ENCODE results near the gene BUD13. TPM values are rescaled to one million over a fixed set of nuclear protein-coding genes. Genes with fewer than 3 reads are reported as not detected.

Gene BUD13
- total RNA-seq, 1 experiment from 2014 or later = 22.9 TPM

DNA sequence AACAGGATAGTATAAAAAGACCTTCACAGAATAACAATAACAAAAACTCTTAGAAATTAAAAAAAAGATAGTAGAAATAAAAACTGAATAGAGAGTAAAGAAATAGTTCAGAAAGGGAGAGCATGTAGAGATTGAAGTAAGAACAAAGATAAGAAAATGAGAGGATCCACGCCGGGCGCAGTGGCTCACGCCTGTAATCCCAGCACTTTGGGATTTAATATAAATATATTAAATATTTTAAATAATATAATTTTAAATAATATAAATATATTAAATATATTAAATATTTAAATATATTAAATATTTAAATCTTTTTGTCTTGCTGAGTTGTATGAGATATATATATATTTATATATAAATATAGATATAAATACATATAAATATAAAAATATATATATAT lies 39.3 kb upstream of the BUD13 start:
- no peak overlapping the region for H3K4me3 ChIP-seq (replicated peaks in 1 of 2; ENCODE audit: low read depth in 1 of 2, low read length in 2 of 2)
- no peak for DNase-seq (ENCODE audit: low read depth, low spot score)
- no peaks in the 10 kb centered on the region for H3K79me2 ChIP-seq (ENCODE audit: insufficient read depth, low read length)
- TF ChIP-seq POLR2AphosphoS5 (IDR thresholded peaks at IDR 0.05; ENCODE audit: low read depth, low read length) = no peak
- no peak for TF ChIP-seq FOSL1 (IDR thresholded peaks at IDR 0.05; ENCODE audit: low read depth)
- TF ChIP-seq, protein P1, sequence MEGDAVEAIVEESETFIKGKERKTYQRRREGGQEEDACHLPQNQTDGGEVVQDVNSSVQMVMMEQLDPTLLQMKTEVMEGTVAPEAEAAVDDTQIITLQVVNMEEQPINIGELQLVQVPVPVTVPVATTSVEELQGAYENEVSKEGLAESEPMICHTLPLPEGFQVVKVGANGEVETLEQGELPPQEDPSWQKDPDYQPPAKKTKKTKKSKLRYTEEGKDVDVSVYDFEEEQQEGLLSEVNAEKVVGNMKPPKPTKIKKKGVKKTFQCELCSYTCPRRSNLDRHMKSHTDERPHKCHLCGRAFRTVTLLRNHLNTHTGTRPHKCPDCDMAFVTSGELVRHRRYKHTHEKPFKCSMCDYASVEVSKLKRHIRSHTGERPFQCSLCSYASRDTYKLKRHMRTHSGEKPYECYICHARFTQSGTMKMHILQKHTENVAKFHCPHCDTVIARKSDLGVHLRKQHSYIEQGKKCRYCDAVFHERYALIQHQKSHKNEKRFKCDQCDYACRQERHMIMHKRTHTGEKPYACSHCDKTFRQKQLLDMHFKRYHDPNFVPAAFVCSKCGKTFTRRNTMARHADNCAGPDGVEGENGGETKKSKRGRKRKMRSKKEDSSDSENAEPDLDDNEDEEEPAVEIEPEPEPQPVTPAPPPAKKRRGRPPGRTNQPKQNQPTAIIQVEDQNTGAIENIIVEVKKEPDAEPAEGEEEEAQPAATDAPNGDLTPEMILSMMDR (IDR thresholded peaks at IDR 0.05 in 2 of 3, conservative IDR thresholded peaks at IDR 0.05 in 1 of 3; ENCODE audit: borderline replicate concordance in 1 of 3, insufficient read depth in 1 of 3, low read depth in 2 of 3, low read length in 2 of 3) = no peak
- TF ChIP-seq EZH2 (IDR thresholded peaks at IDR 0.05) = no peak
- TF ChIP-seq SP1 (IDR thresholded peaks at IDR 0.05; ENCODE audit: low read depth) = no peak
- TF ChIP-seq CEBPB (IDR thresholded peaks at IDR 0.05; ENCODE audit: low read depth) = no peak
- TF ChIP-seq EZH2phosphoT487 (IDR thresholded peaks at IDR 0.05; ENCODE audit: borderline replicate concordance) = no peak
- TF ChIP-seq ZFX (IDR thresholded peaks at IDR 0.05) = no peak
- no peak for TF ChIP-seq ELF1 (IDR thresholded peaks at IDR 0.05; ENCODE audit: borderline replicate concordance, low read depth)
- TF ChIP-seq SRF (IDR thresholded peaks at IDR 0.05; ENCODE audit: low read depth) = no peak
- TF ChIP-seq SIN3A (IDR thresholded peaks at IDR 0.05; ENCODE audit: low read depth) = no peak
- TF ChIP-seq TCF7L2 (IDR thresholded peaks at IDR 0.05; ENCODE audit: borderline replicate concordance, extremely low read depth, insufficient read depth, insufficient read length) = no peak
- no peak for TF ChIP-seq JUND (IDR thresholded peaks at IDR 0.05)
- TF ChIP-seq POLR2A (IDR thresholded peaks at IDR 0.05; ENCODE audit: borderline replicate concordance, extremely low read depth, insufficient read depth, insufficient read length) = no peak
- no peak for TF ChIP-seq RAD21 (IDR thresholded peaks at IDR 0.05; ENCODE audit: low read depth)
- no peak for TF ChIP-seq ZBTB33 (IDR thresholded peaks at IDR 0.05; ENCODE audit: extremely low read depth, insufficient replicate concordance, low read length)
- TF ChIP-seq EGR1 (IDR thresholded peaks at IDR 0.05; ENCODE audit: low read depth) = no peak
- no peak for TF ChIP-seq CBX3 (IDR thresholded peaks at IDR 0.05; ENCODE audit: low read depth)
- no peak for TF ChIP-seq MAX (IDR thresholded peaks at IDR 0.05)
- H2AFZ ChIP-seq (ENCODE audit: low read depth, low read length, poor library complexity, severe bottlenecking) = no peak overlapping the region
- no peak overlapping the region for H3K9ac ChIP-seq (ENCODE audit: low read length)
- RAD21 ChIA-PET (ENCODE audit: low non-redundant PET in 1 of 2, low total read pairs in 2 of 2, uncharacterized antibody in 2 of 2, unreplicated experiment in 2 of 2) = no interaction called here
- H3K36me3 ChIP-seq (ENCODE audit: control insufficient read depth in 1 of 2, insufficient read depth in 2 of 2, low read length in 2 of 2) = no peaks in the 10 kb centered on the region
- ATAC-seq = no peak
- POLR2A ChIA-PET = no interaction called here
- no peak overlapping the region for H3K4me2 ChIP-seq (ENCODE audit: low read length)
- no TSS peak for BruUV-seq (replicated peaks)
- no peaks in the 10 kb centered on the region for H3K4me1 ChIP-seq (ENCODE audit: control insufficient read depth in 1 of 2, insufficient read depth in 2 of 2, low read length in 2 of 2)
- no peaks in the 10 kb centered on the region for H4K20me1 ChIP-seq (ENCODE audit: insufficient read depth)
- CTCF ChIA-PET = interaction anchor here (1.0 kb wide), 1 partner anchor 21 kb away, joined by 3 read pairs; the partner anchor contains the start of gene APOA5
- H3K9me3 ChIP-seq (ENCODE audit: control insufficient read depth in 1 of 2, insufficient read depth in 1 of 2, low read depth in 1 of 2, low read length in 2 of 2) = no peaks in the 10 kb centered on the region
- no peaks in the 10 kb centered on the region for H3K9me2 ChIP-seq (ENCODE audit: insufficient read depth)
- no peaks in the 10 kb centered on the region for H3K27me3 ChIP-seq (ENCODE audit: insufficient read depth, low read length)
- intact Hi-C loops (cut with micrococcal nuclease) = no loop called here
- H3K27ac ChIP-seq (ENCODE audit: low read depth, low read length) = no peak overlapping the region

All from HCT116 (cell line).